IPS-18c (cell line): ENCODE data around the gene TMEM11.
A peak's percentile ranks its signal among the peaks of the same experiment; 100 is the strongest.

ENCODE experiments used
- H3K4me3 ChIP-seq: 2 replicates; pipeline ENCODE4 v1.7.0; 2013; ENCODE audit warnings: low read depth, mild to moderate bottlenecking, low read length, moderate library complexity; ENCODE audit not compliant: insufficient read depth
- H3K9me3 ChIP-seq: one replicate; pipeline ENCODE4 v1.6.1; 2013; ENCODE audit warnings: mild to moderate bottlenecking, low read length, moderate library complexity; ENCODE audit not compliant: control insufficient read depth, insufficient read depth

Gene TMEM11

DNA sequence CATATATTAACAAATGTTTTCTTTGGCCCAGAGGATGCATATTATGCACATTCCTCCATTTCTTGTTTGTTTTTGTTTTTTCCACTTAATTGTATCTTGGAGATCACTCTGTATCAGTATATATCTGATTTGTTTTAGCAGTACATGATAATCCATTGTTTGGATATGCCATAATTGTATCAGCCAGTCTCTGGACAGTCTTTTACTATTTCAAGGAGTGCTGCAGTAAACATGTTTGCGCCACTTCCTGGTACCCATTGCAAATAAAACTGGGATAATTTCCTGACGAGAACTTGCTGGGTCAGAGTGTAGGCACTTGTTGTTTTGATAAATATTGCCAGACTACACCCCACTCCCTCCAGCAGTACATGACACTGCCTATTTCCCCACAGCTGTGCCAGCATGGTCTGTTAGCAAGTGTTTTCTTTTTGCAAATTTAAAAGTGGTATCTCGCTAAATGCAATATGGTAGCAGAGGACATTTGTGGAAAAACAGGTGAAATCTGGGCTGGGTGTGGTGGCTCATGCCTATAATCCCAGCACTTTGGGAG, 4.9 kb upstream of the TMEM11 start:
- Histone ChIP-seq H3K4me3 (no peak overlapping the region), H3K9me3 (no peaks in the 10 kb centered on the region)

DNA sequence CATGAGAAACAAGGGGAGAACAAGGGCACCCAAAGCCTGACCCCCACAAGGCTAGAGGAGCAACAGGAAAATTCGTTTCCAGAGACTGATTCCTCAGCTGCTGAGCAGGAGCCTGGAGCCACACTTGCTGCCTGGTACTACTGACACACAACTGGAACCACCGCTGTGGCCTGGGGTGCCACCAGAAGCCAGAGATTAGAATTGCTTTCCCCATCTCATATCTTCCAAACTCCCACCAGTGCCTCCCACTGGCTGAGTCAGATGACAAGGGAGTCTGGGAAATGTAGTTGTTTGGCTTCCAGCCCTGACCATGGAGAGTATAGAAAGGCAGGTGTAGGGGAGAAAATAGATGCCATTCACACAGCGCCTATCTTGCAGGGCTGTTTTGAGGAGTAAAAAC, 4.1 kb upstream of the TMEM11 start:
- Histone ChIP-seq H3K9me3 (no peaks in the 10 kb centered on the region), H3K4me3 (no peak overlapping the region)

DNA sequence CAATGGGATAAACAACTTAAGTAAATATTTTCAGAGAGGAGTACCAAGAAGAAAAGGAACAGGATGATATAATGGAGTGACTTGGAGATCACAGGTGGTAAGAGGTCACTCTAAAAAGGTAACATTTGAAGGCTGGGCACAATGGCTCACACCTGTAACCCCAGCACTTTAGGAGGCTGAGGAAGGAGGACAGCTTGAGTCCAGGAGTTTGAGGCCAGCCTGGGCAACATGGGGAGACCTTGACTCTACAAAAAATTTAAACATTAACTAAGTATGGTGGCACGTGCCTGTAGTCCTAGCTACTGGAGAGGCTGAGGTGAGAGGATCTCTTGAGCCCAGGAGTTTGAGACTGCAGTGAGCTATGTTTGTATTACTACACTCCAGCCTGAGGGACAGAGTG, 3.4 kb upstream of the TMEM11 start:
- H3K4me3 ChIP-seq = no peak overlapping the region
- no peaks in the 10 kb centered on the region for H3K9me3 ChIP-seq

DNA sequence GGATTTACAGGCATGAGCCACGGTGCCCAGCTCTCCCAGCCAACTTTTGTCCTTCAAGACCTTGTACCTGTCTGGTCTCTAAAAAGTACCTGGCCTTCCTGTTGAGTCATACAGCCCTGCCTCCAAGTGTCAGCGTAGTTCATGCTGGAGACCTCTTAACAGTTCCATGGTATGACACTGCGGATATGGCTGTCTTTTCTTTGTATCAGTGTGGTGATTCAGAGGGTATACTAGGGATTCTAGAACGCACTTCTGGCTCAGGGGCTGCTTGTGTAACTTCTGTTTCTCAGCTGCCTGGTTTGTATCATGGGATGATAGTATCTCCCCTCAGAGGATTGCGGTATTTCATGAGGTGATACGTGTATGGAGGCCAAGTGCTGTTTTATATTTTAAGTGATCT, 2.0 kb upstream of the TMEM11 start:
- Histone ChIP-seq H3K9me3 (no peaks in the 10 kb centered on the region), H3K4me3 (no peak overlapping the region)

DNA sequence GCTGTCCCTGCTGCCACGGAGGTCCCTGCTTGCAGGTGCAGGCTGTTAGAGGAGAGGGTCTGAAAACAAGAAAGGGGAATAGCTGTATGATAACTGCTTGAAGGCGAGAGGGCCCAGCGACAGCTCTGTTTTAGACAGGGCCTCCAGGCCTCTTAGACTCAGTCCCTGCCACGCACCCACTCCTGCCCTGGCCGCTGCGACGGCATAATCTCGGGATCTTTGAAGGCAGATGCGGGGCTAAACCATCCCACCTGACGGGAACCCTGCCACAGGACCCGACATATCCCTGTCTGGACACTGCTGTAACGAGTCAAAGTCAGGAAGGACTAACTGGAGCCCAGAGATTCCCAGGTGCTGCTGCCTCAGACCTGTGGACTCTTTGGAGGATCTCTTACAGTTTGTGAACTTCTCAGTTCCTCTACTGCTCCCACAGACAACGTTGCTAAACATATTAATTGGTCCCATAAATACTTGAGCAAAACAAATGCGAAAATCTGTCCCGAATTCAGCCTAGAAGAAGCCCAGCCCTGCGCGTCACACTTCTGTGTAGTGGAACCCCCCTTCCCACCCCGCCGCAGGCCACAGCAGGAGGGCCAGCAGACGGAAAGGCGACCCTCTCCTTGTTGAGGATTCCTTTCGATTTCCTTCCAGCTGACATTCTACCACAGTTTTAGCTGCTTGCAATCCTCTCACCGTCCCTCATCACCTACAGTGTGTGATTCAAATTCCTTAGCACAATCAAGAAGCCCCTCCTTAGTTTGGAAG, 998 bp upstream of the TMEM11 start:
- Histone ChIP-seq H3K9me3 (no peaks in the 10 kb centered on the region), H3K4me3 (peak overlapping the region; percentile 98)

DNA sequence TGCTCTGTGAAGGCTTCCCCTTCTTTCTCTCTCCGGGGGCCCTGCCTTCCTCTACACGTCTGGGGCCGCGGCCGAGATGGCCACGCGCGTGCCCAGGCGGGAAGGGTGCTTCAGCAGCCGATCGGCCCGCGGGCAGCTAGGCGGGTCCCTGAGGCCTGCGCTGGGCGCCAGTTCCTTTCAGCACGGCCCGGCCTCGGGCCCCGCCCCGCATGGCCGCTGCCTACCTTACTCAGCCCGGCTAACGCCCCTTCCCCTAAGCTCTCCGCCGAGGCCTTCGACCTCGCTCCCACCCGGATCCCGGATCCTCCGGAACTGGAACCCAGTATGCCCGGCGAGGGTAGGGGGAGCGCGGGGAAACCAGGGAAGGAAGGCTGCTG, 335 bp downstream of the TMEM11 start:
- Histone ChIP-seq H3K4me3 (peak overlapping the region; percentile 98), H3K9me3 (no peaks in the 10 kb centered on the region)

DNA sequence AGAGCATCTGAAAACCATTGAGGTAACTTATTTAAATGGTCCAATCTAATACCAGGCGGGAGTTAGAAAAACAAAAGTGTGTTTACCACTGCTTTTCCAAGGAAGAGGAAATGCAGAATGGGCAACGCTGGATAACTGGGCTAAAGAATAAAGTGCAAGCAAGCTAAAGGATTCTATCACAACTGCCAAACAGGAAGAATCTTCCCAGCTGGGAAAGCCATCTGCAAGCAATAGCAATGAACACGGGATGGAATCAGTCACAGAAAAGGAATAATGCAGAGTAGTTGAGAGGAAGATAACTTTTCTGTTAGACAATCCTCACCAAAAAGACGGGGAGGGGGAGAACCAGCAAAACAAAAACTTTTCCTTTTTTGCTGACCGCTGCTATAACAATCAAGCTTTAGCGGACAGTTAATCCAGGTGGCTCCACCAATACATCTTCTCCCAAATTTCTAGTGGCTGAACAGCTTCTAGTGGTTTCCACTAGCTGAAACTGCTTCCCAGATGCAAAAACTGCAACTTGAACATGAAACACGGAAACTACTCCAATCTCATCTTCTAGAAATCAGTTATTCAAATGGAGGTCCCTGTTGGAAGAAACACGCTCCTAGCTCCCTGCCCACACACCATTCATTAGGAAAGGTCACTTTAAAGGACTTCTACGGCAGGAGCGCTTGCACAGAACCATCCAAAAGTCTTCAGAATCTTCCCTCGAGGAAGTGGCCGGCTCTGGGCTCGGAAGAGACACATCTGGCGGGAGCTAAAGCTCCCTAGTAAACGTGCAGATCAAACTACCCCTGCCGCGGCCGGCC, 929 bp downstream of the TMEM11 start:
- Histone ChIP-seq H3K4me3 (peak overlapping the region; percentile 98), H3K9me3 (no peaks in the 10 kb centered on the region)

DNA sequence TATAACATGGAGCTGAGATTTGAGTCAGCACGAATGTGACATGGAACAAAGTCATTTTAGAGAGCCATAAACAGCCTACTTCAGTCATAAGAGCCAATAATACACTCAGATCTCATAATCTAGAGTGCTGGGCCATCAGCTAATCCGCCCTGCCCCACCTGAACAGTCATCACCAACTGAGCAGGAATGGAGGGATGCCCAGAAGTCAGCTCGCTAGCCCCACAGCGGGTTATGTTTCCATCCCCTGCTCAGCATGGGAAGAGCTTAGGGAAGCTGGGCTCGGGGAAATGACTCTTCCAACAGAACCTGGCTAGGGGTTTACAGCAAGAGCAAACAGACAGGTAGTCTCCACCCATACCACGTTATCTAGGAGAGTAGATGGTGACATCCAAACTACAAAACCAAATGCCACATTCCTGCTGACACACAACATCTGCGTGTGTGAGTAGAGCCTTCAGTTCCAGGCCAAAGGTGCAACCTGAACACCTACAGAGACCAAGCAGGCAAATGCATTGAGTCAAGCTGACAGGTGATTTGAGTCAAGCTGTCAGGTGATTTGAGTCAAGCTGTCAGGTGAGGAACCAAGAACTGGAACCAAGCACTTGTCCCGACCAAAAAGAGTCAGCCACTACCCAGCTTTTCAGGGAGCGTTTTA, 2.0 kb downstream of the TMEM11 start:
- Histone ChIP-seq H3K4me3 (no peak overlapping the region), H3K9me3 (no peaks in the 10 kb centered on the region)

DNA sequence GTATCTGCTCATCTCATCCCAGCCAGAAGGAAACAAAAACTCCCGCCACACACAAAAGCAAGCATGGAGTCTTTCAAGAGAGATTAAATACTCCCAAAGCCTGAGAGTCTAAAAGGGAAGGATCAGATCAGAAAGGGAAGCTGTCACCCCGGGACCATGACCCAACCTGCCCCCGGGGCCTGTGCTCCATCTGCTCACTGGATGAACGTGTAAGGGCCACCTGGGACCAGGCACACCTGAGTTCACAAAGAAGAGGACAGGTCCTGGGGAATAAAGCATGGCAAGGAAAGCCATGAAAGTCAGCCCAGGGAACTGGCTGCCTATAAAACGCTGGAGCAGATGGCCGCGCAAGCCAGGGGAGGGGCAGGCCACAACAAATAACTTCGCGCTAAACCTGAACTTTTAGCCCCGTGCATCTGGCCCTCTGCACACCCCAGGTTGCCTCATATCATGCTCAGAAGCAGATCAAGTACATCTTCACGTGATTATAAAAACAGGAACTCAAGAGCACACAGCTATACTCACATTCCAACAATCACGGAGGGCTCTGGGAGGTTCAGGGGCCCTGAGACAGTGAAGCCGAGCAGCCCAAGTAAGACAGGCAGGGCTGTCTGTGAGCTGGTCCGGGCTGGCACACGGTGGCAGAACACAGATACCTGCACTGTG, 3.4 kb downstream of the TMEM11 start:
- Histone ChIP-seq H3K4me3 (no peak overlapping the region), H3K9me3 (no peaks in the 10 kb centered on the region)

DNA sequence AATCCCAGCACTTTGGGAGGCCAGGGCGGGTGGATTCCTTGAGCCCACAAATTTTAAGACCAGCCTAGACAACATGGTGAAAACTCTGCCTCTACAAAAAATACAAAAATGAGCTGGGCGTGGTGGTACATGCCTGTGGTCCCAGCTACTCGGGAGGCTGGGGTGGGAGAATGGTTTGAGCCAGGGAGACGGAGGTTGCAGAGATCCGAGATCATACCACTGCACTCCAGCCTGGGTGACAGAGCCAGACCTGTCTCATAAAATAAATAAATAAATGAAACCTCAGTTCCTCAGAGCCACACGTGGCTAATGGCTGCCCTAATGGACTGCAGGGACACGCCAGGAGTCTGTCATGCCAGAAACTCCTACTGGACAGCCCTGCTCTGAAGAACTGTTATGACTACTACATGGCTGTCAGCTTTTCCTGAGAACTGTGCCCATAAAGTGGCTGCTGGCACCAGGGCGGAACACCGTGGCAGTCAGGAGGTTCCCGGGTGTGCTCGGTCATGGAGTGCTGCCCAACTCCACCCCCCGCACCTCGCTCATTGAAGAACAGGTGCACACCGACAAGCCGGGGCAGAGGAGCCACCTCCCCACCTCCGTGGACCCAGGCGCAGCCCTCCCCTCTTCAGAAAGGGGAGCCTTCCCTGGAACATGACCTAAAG, 4.3 kb downstream of the TMEM11 start:
- H3K9me3 ChIP-seq = no peaks in the 10 kb centered on the region
- H3K4me3 ChIP-seq = no peak overlapping the region

DNA sequence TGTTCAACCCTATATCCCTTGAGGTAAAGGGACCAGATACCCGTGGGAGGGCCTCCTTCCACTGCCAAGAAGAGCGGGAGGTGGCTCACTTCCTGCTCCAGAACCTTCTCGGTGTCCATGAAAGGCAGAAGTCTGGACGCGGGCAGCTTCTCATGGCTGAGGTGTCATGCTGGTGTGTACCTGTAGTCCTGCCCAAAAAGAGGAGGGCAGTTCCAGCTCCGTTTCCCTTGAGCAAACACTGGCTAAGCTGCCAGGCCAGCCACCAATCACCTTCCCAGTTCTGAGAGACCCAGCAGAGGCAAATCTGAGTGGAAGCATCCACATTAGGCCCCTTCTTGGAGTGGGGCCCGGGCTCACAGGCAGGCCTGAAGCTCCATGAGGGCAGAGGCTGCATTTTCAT, 5.6 kb downstream of the TMEM11 start:
- Histone ChIP-seq H3K9me3 (no peaks in the 10 kb centered on the region), H3K4me3 (no peak overlapping the region)

DNA sequence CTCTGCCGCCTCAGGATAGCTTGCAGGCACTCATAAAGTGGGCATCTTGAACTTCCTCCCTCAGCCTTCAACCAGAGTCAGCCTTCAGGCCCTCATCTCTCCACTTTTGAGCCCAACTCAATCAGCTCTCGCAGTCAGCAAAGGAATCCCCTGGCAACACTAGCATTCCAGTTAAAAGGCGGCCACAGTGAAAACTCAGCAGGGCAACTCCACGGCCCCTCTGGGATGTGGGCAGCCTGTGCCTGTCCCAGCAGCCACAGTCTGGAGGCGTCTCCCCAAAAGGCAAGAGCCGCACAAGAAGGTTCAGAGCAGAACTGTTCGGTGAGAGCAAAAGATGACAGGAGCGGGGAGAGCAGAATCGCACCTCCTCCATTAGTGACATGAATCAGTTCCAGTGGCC, 9.0 kb downstream of the TMEM11 start:
- Histone ChIP-seq H3K4me3 (no peak overlapping the region), H3K9me3 (no peaks in the 10 kb centered on the region)

DNA sequence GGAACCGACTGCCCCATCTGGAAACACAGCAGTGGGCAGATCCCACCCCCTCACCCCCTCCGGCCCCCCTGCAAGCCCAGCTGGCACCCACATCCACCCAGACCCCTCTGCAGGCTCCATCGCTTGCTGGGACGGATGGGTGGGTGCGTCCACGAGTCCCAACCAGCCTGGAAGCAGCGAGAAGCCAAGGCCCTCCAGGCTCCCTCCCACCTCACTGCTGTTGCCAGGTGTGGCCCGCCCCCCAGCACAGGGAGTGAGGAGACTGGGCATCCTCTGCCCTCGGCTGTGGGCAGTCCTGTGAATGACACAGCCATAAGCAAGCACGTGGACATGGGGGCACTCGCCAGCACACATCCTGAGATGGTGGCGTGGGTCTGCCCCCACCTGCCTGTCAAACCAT, 11.4 kb downstream of the TMEM11 start:
- Histone ChIP-seq H3K4me3 (no peak overlapping the region), H3K9me3 (no peaks in the 10 kb centered on the region)

DNA sequence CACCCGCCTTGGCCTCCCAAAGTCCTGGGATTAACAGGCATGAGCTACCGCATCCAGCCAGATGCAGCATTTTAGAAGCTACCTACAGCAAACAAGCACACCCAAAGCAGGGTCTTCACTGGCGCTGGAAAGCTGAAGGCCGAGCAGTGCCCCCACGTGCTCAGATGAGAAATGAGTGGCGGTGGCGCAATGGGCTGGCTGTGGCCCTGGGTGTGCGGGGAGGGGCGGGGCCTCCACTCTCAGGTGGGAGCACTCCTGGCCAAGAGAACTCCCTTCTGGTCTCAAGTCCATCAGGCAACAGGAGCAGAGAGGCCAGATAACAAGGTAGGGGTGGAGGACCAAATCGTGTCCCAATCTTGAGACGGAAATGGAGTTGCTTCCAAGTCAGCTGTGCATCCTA, 12.1 kb downstream of the TMEM11 start:
- no peaks in the 10 kb centered on the region for H3K9me3 ChIP-seq
- H3K4me3 ChIP-seq = no peak overlapping the region

DNA sequence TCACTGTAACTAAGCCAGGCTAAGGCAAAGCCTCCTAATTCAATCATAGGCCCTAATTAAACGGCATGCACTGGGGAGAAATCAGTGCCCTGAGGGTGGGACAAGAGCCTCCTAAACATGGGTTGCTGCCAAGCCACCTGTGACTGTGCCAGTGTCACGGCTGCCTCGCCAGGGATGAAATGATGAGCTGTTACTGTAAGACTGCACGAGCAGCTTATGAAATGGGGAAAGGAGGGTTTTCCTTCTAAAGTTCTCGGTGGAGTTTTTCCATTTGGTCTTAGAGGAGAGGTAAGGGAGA, 12.7 kb downstream of the TMEM11 start:
- Histone ChIP-seq H3K4me3 (peak overlapping the region; percentile 2; the same call in 1 of the 2 replicates), H3K9me3 (no peaks in the 10 kb centered on the region)

DNA sequence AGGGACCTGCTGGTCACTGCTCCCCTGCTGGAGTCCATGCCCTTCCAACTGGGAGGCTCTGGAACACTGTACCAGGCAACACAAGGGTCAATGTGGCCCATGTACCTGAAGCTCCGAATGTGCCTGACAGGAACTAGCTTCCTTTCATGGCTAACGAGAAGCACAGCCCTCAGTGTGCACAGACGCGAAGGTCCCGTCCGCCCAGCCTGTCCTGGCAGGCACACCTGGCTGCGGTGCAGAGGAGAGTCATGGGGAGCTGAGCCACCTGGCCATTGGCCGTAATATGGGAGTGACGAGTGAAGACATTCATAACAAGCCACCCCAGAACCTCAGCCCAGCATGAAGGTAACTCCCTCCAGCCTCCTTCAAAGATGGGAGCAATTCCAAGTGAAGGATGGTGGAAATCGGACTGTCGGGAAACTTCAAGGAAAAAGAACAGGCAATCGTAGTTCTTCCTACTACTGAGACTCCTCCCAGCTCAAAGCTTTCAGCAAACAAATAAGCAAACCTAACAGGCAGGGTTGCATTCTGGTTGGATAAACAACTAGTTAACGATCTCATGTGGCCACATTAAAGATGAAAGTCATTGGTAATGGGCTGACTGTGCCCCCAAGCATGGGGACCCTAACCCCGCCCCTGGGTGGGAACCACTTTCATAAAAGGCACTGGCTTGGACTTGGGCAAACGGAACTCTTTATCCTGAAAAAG, 13.2 kb downstream of the TMEM11 start:
- peak overlapping the region; percentile 2; the same call in 1 of the 2 replicates for H3K4me3 ChIP-seq

More for the DNA sequence above, 13.2 kb downstream of the TMEM11 start:
- H3K9me3 ChIP-seq = no peaks in the 10 kb centered on the region
